NOMO-1 treated with dmso at 0.1 percent for 144 hours (cell line): ENCODE data around the gene CCDC54.
A peak's percentile ranks its signal among the peaks of the same experiment; 100 is the strongest.
"Not testable (repeated sequence)": the region's sequence is repeated elsewhere in the genome, so short reads cannot be mapped to it uniquely, and the experiment has no call there.

Experiments used
- DNase-seq: peaks from one replicate; lab custom pipeline; 2025; ENCODE audit not compliant: unreplicated experiment; lab: John Stamatoyannopoulos, UW

Gene CCDC54

DNA sequence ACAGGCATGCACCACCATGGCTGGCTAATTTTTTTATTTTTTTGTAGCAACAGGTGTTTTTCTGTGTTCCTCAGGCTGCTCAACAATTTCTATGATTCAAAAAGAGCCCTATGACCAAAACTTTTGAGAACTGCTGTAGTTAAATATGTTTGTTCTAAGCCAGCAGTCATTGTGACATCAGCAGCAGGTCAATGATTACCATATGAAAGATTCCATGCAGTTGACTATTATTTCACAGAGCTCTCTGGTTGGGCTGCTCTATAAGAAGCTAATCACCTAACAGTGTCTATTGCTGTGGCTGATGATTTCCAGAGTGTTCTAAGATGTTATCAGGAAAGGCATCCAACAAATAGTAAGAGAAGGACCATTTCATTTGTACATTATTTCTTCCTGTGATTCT, at the start of gene CCDC54:
Gene CCDC54 (plus strand): TSS at position 289 of the 400 bp plus-strand sequence. CDS start 149 bp downstream, outside the sequence.
- DNase-seq, result no peak

DNA sequence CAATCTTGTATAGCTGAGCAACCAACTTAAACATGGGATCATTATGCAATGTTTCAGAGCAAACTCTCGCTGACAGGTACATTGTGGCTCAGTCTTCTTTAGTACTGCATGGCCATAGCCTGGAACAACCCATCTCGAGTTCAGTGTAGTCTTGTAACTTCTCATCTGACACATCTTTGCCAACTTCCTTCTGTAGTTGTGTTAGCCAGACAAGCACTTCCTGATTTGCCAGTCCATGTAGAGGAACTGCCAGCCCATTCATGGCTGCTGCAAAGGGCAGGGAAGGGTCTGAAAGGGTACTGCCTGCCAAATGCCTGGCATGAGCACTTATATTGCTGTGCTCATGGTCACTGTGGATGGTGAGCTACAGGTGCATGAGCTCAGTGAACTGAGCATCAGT, 49.2 kb upstream of the CCDC54 start:
- DNase-seq, result no peak

DNA sequence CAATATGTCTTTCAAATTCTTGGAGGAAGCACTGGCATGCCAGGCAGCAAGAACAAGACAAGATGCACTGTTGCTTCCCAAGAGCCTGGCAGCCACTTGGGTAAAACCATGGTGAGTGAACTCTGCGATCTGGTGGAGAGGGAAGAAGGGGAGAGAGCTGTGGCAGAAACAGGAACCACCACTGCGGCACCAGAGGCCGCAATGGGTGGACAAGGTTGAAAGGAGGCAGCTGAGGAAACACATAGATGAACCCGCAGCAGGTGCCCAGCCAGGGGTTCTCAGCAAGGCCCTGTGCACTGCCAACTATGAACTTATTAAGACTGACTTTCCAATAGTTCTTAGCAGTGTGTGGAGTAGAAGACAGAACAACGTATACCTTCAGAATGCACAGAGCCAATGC, 48.2 kb upstream of the CCDC54 start:
- DNase-seq, result no peak

DNA sequence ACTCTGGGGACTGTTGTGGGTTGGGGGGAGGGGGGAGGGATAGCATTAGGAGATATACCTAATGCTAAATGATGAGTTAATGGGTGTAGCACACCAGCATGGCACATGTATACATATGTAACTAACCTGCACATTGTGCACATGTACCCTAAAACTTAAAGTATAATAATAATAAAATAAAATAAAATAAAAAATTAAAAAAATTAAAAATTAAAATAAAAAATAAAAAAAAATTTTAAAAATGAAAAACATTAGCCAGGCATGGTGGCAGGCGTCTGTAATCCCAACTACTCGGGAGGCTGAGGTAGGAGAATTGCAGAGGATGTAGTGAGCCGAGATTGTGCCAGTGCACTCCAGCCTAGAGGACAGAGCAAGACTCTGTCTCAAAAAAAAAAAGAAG, 37.5 kb upstream of the CCDC54 start:
- DNase-seq, result not testable (repeated sequence)

DNA sequence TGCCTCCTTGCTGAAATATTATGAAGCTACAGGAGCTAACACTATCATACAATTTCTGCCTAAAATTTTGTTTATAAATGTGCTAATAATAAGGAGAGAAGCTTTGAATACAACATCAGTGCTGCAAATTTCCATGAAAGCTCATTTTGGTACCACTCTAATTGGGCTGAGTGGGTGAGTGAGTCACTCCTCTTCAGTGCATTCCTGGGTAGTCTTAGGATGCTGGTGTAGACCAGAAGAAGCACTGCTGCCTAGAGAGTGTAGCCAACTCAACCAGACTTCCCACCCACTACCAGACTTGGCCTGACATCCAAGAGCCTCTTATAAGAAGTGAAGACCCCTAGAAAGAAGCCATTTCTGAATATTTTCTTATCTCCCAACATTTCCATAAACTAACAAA, 32.5 kb upstream of the CCDC54 start:
- DNase-seq, result no peak

DNA sequence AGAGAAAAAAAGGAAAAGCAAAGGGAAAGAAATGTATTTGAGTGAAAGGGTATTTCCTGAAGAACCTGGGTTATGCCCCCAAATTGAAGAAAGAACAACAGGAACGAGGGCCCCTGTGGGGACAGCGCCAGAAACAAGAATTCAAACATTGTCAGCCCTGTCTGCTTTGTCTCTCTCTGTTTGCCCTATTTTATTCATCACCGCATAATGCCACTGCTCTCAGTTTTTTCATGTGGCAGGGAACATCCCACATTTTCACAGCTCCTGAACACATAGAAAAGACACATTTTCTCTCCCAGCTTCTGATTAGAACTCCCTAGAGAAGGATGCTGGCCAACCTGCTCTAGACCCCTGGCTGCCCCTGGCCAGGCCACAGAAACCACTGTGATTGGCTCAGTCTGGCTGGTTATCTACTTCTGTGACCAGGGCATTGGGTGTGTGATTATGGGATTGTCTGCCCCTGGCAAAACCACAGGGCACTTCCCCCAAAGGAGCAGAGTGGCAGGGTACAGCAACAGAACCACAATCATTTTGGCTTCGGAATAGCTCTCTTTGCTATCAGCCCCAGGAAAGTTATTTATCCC, 31.3 kb upstream of the CCDC54 start:
- DNase-seq, result no peak

DNA sequence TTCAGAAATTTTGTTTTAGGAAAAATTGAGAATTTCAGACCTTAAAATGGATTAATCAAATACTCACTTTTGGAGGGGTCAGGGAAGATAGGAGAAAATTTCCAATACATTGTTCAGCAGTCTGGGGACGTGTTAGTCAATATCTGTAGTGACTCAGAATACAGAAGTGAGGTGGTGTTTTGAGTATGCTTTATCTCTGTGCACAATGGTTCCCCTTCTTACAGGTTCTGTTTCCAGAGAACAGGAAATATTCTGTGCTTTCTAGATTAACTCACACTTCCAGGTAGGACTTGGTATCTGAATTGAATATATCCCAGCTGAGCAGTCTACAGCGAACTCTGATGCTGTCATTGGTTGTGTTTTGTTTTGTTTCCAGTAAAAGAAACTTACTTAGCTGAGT, 30.7 kb upstream of the CCDC54 start:
- DNase-seq, result no peak

DNA sequence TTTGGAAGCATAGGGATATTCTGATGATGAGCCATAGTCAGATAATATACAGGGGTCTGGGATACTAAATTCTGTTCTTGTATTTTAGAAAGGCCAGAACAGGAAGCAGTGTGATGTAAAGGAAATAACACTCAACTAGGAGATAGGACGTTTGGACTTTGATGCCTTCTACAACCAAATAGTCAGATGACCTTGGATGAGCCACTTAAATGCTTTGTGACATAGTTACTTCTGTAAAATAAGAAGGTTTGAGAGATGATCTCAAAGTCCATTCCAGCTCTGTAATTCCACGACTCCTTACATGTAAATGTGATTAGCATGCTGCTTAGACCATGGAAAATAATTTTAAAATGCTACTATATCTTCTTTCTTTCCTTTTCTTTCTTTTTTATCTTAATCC, 29.5 kb upstream of the CCDC54 start:
- DNase-seq, result no peak

DNA sequence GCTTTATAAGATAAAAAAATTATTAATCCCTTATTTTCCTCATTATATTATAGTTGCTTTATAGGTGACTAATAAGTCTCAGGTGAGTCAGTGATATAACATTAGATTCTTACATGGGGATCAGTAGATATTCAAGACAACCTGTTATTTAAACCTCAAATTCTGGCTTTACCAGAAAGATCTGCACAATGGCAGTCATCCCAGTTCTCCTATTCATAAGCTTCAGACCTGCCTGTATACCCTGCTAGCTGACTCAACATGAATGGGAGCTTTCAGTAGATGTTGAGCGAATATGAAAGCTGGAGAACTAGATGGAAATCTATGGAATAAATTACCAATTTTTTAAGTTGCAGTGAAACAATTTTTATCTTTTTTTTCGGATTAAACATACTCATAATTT, 20.5 kb upstream of the CCDC54 start:
- DNase-seq, result no peak

DNA sequence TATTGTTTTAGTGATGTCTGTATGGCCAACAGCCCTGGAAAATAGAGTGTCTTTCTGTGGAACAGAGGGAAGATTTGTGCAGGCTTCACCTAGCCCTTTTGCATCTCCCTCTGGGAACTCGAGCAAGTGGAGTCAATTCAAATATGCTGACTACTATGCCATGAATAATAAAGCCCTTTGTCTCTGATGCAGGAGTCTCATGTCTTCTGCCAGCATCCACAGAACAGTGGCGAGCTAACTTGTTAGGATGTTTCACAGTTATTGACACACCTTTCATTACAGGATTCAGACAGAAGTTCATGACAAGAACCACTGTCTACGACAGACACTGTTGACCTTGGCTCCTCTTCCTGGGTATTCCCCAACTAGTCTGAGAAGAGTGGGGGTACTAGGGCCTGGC, 15.6 kb upstream of the CCDC54 start:
- no peak for DNase-seq

DNA sequence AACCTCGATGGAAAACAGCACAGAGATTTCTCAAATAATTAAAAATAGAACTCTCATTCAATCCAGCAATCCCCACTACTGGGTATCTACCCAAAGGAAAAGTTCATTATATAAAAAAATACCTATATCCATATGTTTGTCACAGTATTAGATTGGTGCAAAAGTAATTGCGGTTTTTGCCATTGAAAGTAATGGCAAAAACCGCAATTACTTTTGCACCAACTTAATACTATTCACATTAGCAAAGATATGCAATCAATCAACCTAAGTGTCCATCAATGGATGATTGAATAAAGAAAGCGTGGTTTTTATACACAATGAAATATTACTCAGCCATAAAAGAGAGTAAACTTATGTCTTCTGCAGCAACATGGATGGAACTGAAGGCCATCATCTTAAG, 12.2 kb upstream of the CCDC54 start:
- no peak for DNase-seq

DNA sequence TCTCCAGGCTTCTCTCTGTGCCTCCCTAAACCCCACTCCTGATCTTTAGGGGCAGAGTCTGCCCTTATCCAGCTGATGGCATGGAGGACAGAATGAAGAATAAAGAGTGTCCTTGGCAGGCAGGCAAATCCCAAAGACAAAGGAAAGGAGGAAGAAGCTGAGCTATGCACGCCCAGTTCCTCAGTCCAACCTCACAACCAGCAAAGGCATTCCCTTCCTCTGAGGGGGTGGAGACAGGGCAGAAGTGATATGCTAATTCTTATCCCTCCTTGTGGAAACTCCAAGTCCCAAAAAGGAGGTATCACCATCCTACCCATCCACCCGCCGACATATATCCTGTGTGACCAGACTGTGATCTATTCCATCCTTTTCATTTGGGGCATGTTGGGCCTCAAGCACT, 10.5 kb upstream of the CCDC54 start:
- DNase-seq, result no peak

DNA sequence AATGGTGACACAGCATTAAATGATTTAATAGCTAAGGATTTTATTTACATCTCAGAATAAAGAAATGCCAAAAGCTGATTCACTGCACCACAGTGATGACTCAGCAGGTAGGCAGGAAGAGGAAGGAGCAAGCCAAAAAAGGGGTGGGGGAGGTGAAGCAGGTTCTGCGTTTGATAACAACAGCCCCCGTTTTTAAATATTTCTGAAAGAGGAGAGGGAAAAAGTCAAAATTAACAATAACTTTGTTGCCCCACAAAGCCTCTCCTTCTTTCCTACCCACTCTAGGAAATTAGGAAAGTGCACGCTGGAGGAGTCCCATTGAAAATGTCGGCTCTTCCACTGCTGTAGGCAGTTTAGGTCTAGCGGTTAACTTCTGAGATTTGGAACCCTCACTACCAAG, 9.9 kb upstream of the CCDC54 start:
- peak; percentile 15 for DNase-seq

DNA sequence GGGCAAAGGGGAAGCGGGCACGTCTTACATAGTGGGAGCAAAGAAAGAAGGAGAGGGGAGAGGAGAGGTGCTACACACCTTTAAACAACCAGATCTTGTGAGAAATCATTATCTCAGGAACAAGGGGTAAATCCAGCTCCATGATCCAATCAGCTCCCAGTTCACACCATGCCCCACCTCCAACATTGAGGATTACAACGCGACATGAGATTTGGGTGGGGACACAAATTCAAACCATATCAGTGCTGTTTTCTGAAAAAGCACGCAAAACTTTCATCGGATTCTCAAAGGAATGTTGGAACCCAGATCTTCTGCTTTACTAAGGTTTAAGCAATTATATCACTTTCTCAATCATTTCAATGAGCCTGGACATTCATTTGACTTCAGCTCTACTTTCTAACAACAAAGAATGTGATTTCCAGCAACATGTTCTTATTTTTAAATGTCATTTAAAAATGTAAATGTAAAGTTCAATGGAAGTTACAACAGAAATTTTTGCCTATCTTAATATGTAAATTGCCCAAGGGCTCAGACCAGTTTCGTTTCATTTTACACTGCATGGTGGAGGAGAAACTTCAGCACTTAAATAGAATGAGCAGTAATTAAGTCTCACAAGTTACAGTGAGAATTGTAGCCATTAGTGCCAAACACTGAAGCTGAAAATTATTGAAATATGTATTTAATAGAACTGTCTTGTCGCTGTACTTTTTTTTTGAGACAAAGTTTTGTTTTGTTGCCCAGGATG, 8.4 kb upstream of the CCDC54 start:
- no peak for DNase-seq

DNA sequence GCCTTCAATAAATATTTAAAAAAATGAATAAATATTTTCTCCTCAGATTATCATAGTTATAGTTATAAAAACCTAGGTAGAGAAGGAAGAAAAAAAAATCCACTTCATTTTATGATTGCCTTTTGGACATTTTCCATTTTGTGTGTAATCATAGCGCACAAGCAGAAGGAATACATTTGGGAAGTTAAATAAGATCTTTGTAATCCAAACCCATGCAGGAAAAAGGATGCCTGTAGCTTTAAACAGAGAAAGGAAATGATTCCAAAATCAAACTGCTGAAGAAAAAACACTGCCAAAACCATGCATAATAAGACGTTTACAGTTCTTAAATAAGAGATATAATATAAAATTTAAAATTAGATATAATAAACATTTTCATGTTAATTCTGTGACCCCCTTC, 7.4 kb upstream of the CCDC54 start:
- no peak for DNase-seq

DNA sequence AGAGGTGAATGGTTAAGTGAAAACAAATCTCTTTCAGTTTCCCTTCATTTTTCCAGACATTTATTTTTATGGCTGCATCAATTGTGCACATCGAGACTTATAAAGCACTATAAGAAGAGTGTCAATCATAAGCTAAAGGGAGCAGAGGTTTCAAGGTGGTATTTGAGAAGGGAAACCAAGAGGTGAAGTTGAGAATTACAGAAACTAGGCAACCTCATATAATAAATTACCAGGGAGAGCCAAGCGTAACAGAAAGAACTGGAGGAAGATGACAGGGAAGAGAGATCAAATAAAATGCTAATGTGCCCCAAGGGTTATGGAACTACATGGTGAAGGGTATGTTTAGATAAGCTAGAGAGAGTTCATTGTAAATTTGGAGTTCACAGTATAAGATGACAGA, 6.3 kb upstream of the CCDC54 start:
- DNase-seq, result no peak

DNA sequence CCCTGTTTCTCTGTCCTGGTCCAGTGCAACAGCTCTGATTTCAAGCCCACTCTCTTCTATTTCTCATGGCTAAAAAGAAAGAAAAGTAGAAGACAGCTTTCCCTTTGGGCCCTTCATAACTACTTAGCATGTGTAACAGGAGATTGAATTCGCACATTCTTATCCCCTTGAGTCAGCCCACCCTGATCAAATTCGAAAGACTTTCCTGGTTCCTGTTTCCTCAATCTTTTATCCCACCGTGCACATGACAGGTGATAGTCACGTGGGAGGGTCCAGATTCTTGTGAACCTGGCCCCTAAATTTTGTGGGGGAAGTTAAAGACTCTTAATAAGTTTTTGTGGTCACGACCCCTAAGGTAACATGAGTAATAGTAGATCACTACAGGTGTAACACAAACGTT, 4.7 kb upstream of the CCDC54 start:
- no peak for DNase-seq

DNA sequence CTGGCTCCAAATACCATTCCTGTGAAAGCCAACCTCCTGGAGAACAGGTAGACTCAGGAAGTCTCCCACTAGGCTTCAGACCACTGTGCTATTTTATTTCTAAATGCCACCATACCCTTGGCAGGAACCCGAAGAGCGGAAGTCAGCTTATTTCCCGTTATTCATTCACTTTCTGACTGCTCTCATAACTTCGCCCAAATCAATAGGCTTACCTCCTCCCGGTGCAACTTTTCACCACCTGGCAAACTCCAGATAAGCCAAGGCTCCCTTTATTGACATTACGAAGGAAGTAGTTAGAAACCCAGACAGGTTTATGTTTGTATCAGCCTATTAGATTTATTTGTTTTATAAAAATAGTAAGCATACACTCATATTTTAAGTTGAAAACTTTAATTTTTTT, 3.3 kb upstream of the CCDC54 start:
- no peak for DNase-seq

DNA sequence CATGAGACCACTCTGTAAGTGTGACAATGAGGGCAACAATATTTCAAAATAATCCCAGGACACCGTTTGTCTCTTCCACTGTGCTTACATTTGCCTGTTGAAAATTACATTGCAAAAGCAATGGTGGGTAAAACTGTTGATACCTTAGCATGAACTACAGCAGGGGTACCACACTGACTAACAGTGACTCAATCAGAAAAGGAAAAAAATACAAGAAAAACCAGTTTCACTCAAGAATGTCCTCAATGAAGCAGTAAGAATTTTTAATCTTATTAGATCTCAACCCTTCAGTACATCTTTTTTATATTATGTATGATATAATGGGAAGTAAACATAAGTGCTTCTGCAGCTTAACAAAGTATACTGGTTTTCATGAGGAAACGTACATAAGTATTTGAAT, 1.6 kb upstream of the CCDC54 start:
- no peak for DNase-seq

DNA sequence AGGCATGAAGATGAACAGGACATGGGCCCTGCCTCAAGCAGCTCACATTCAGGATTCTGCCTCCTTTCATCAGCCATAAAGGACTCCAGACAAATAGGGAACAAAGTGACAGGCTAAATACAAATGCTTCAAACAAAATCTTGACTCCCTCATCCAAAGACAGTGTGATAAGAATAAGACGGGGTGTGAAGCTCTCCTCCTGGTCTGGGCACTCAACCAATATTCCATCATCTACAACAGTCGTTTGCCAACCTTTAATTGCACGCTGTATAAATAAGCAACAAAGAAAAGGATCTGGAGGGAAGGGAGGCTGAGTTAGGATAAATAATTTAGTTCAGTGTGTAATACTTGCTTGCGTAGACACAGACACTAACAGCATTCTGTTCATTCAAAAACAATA, 5.4 kb downstream of the CCDC54 start:
- no peak for DNase-seq

DNA sequence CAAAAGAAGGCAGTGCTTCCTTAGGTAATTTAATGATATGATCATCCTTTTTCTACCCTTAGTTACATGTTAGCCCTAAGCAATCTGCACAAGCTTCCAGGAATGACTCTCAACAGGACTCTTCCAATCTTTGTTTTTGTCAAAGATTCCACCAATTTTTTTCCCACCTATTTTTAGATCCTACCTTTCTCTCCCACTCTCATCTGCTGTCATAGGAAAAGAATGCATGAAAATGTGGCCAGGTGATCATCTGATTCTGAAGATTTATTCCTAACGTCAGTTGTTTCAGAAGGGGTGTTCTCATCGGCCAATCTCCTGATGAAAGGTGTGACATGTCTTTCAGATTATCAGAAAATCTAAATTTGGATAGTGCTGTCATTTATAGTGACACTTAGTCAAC, 7.2 kb downstream of the CCDC54 start:
- no peak for DNase-seq

DNA sequence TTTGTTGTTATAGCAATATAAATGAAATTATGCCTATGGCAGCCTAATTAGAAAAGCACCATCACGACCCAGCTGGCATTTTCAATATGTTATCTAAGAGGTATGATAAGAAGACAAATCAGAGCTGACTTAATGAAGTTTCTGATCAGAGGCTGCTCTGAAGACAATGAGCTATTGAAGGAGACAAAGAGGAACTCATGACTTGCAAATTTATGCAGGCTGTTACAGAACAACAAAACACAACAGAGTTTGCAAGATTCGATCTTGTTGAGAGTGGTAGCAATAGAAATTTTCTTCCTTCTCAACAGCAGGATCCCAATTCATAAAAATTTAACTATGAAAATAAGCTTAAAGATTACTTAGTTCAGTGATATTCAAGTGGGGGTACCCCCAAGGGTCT, 7.7 kb downstream of the CCDC54 start:
- DNase-seq, result no peak

DNA sequence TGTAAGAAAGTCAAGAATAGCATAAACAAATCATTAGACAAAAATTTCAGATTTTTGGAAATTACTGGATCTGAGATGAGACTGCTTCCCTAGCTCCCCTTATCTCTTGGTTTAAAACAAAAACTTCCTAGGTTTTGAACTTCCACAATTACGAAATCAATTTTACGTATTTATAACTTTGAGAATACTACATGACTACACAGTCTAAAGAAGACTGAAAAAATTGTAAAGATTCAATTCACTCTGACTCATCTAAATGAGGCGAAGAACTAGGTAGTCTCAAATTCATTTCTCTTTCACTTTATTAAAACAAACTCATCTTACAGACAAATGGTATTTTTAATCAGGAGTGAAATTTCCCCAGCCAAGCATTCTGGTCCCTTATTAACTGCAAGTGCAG, 10.3 kb downstream of the CCDC54 start:
- no peak for DNase-seq
